Neural crest cell (in vitro differentiated cells): ENCODE data around the gene IGF1. TPM values are rescaled to one million over a fixed set of nuclear protein-coding genes. Genes with fewer than 3 reads are reported as not detected.
A peak's percentile ranks its signal among the peaks of the same experiment; 100 is the strongest.

Source experiments
- DNase-seq: peaks from one replicate; pipeline ENCODE4 v3.0.0; 2021; ENCODE audit warnings: low read depth, mixed read lengths, low spot score
- H3K27ac Mint-ChIP-seq: one replicate; pipeline ENCODE4 v1.8.0; 2021; ENCODE audit warnings: mild to moderate bottlenecking, mixed read lengths; ENCODE audit not compliant: unreplicated experiment
- H3K27me3 Mint-ChIP-seq: 2 replicates; pipeline ENCODE4 v1.8.0; 2021; ENCODE audit warnings: low read depth, mild to moderate bottlenecking, mixed read lengths
- H3K36me3 Mint-ChIP-seq: 2 replicates; pipeline ENCODE4 v1.8.0; 2021; ENCODE audit warnings: low read depth, mild to moderate bottlenecking, mixed read lengths
- H3K4me1 Mint-ChIP-seq: 2 replicates; pipeline ENCODE4 v1.8.0; 2021; ENCODE audit warnings: mixed read lengths
- H3K4me3 Mint-ChIP-seq: one replicate; pipeline ENCODE4 v1.8.0; 2021; ENCODE audit warnings: mild to moderate bottlenecking, mixed read lengths
- H3K9me3 Mint-ChIP-seq: 2 replicates; pipeline ENCODE4 v1.8.0; 2021; ENCODE audit warnings: mixed read lengths
- total RNA-seq: library from RNA; stranded (reverse); gene quantifications from 2 replicates; pipeline ENCODE4 v1.2.1, GENCODE V29; 2021
- TF ChIP-seq, protein P1 (sequence below): fragments of 200-600 bp; sonication (generic); conservative IDR thresholded peaks from 2 replicates; pipeline ENCODE4 v1.5.0; 2021; ENCODE audit warnings: antibody characterized with exemption, mild to moderate bottlenecking

The IGF1 gene
- total RNA-seq, 1 donor from 2014 or later, result not detected

DNA sequence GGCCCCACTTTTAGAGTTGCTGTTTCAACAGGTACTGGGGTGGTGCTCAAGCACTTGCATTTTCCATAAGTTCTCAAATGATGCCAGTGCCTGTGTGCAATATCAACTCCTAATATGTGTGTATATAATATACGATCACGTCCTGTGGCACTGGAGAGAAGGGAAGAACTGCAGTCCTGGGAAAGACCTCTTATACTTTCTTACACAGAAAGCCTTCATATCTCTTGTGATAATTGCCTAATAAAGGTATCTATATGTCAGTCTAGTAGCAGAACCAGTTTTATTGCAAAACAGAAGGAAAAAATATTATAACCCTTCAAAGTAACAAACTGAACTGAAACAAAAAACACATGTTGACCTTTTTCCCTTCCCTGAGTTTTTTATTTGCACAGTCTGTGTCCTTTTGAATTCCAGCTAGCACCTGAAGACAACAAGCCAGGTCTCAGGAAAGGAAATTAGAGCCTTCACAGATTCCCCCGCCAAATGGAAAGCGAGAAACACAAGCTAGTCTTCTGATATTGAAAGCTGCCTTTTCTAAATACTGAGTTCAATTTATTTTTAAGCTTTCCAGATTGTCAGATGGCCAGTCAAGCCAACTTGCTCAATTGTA is 44.4 kb downstream of the IGF1 start:
- Mint-ChIP-seq H3K4me1 (peaks cover 22% of the 10 kb centered on the region), H3K27me3 (no peaks in the 10 kb centered on the region), H3K4me3 (no peak overlapping the region), H3K36me3 (no peaks in the 10 kb centered on the region), H3K9me3 (peaks cover 2% of the 10 kb centered on the region), H3K27ac (no peak overlapping the region)
- TF ChIP-seq, protein P1, sequence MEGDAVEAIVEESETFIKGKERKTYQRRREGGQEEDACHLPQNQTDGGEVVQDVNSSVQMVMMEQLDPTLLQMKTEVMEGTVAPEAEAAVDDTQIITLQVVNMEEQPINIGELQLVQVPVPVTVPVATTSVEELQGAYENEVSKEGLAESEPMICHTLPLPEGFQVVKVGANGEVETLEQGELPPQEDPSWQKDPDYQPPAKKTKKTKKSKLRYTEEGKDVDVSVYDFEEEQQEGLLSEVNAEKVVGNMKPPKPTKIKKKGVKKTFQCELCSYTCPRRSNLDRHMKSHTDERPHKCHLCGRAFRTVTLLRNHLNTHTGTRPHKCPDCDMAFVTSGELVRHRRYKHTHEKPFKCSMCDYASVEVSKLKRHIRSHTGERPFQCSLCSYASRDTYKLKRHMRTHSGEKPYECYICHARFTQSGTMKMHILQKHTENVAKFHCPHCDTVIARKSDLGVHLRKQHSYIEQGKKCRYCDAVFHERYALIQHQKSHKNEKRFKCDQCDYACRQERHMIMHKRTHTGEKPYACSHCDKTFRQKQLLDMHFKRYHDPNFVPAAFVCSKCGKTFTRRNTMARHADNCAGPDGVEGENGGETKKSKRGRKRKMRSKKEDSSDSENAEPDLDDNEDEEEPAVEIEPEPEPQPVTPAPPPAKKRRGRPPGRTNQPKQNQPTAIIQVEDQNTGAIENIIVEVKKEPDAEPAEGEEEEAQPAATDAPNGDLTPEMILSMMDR, result no peak
- DNase-seq, result no peak

DNA sequence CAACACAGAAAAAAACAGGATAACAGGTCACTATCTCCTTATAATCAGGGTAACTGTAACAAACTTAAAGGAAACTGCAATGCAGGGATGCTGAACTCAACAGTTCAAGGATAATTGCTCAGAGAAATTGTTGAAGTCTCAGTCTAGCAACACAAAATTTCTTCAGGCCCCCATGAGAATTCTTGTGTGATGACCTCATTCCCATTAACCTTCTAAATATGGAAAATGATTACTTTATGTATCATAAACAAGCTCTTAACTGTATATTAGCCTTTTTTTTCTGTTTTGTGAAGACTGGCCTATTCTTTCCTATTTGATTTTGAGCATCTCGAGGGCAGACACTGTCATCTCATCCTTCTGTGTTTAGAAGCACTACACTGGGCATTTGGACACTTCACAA is 47.1 kb downstream of the IGF1 start:
- Mint-ChIP-seq H3K27ac (no peak overlapping the region), H3K4me1 (peaks cover 14% of the 10 kb centered on the region), H3K9me3 (peaks cover 2% of the 10 kb centered on the region), H3K36me3 (no peaks in the 10 kb centered on the region), H3K27me3 (no peaks in the 10 kb centered on the region), H3K4me3 (no peak overlapping the region)
- DNase-seq, result no peak
- TF ChIP-seq, protein P1, result no peak

DNA sequence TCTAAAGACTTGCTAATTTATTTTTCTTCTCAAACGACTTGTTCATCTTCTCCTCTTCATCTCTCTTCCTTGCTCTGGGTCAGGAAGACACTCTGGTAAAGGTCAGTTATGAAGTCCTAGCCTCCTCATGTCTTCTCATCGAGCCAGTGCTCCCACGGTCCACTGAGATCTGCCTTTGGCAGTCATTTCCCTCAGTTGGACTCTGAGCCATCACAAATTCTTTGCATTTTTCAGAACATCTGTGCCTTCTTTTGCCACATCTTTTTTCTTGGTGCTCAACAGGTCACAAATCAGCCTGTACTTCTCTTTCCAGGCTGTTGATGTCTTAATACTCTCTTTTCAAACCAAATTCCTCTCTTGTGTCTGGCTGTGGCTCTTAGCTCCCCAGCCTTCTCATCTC is 49.7 kb downstream of the IGF1 start:
- TF ChIP-seq, protein P1, result no peak
- peak overlapping the region; percentile 9 for H3K27ac Mint-ChIP-seq
- H3K36me3 Mint-ChIP-seq, result no peaks in the 10 kb centered on the region
- H3K4me1 Mint-ChIP-seq, result no peaks in the 10 kb centered on the region
- no peak for DNase-seq
- H3K27me3 Mint-ChIP-seq, result no peaks in the 10 kb centered on the region
- peaks cover 2% of the 10 kb centered on the region for H3K9me3 Mint-ChIP-seq
- H3K4me3 Mint-ChIP-seq, result no peak overlapping the region

DNA sequence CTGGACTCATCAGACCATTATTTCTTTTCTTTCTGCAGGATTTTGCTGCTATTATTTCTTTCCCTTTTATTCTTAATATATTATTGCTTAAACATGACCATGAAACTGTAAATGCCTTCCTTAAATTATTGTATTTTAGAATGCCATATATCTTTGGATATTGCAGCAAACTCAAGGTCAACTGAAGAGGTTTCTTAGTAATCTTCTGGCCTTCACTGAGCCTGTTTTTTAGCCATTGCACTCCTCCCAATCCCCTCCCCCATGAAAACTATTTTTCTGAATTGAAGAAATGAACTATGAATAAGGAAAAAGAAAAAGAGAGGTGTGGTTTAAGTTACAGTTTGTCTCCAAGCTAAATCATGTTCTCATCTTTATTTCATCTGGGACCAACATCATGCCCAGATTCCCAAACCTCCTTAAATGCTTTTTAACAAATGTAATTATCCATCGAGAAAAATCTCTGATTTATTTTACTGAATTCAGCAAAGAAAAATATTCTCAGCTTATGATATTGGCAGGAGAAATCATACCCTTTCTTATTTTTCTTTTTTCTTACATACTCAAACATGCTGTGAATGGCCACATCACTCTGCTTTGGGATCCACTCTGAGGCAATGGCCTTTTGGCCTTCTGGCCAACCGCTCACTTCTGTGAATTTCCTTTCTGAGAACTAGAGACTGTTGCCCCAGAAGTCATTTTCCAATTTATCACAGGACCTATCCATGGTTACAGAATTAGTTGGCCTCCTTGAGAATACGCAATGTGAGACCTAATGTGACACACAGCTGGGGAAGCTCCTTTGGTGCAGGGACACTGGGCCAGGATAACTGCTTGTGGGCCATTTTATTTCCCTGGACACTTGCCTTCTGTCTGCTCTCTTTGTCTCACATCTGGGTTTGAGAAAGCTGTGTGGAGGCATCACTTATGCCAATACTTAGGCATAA is 50.9 kb downstream of the IGF1 start:
- no peaks in the 10 kb centered on the region for H3K4me1 Mint-ChIP-seq
- peaks cover 2% of the 10 kb centered on the region for H3K9me3 Mint-ChIP-seq
- H3K4me3 Mint-ChIP-seq, result no peak overlapping the region
- no peak overlapping the region for H3K27ac Mint-ChIP-seq
- no peaks in the 10 kb centered on the region for H3K27me3 Mint-ChIP-seq
- no peaks in the 10 kb centered on the region for H3K36me3 Mint-ChIP-seq
- TF ChIP-seq, protein P1, result no peak
- DNase-seq, result no peak

DNA sequence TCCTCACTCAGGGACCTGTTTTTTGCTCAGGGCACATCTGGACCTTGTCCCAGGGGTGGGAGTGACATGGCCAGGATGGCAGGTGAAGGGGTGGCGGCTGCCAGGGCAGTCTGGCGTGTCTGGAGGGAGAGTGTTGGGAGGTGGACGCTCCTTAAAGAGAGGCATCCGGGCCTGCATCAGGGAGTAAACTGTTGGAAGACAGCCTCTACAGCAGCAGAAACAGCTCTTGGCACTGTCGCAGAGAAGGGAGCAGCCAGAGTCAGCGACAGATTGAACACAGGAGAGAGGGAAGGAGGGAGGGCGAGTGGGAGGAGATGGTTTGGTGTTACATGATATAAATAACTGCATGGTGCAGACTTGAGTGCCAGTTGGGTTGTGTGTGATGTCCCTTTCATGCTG is 52.8 kb downstream of the IGF1 start:
- Mint-ChIP-seq H3K4me1 (no peaks in the 10 kb centered on the region), H3K4me3 (no peak overlapping the region), H3K27ac (peak overlapping the region; percentile 32), H3K9me3 (peaks cover 2% of the 10 kb centered on the region), H3K36me3 (no peaks in the 10 kb centered on the region), H3K27me3 (no peaks in the 10 kb centered on the region)
- TF ChIP-seq, protein P1, result no peak
- no peak for DNase-seq
